Mucosa of rectum (tissue), 2 donors: ENCODE results near the gene GATA6.
"Not testable (repeated sequence)": the region's sequence is repeated elsewhere in the genome, so short reads cannot be mapped to it uniquely, and the experiment has no call there.

Experiments
- H3K27ac ChIP-seq, 2 donors: one replicate each; pipeline ENCODE4 v1.7.0; 2013; ENCODE audit warnings: inconsistent platforms in 2 of 2, low read depth in 2 of 2, low read length in 2 of 2
- H3K27me3 ChIP-seq, 2 donors: one replicate each; pipeline ENCODE4 v1.7.0; 2013; ENCODE audit warnings: low read length in 2 of 2; ENCODE audit not compliant: control insufficient read depth in 2 of 2, insufficient read depth in 2 of 2
- H3K36me3 ChIP-seq, 2 donors: one replicate each; pipeline ENCODE4 v1.7.0; 2013; ENCODE audit warnings: low read length in 2 of 2; ENCODE audit not compliant: control insufficient read depth in 2 of 2, insufficient read depth in 2 of 2
- H3K4me1 ChIP-seq, 2 donors: one replicate each; pipeline ENCODE4 v1.7.0; 2013; ENCODE audit warnings: low read length in 2 of 2, mild to moderate bottlenecking in 1 of 2; ENCODE audit not compliant: control insufficient read depth in 2 of 2, insufficient read depth in 2 of 2
- H3K4me3 ChIP-seq, 2 donors: one replicate each; pipeline ENCODE4 v1.7.0; 2013; ENCODE audit warnings: low read length in 2 of 2
- H3K9ac ChIP-seq, 2 donors: one replicate each; pipeline ENCODE4 v1.7.0; 2013; ENCODE audit warnings: low read length in 2 of 2, low read depth in 1 of 2, mild to moderate bottlenecking in 1 of 2
- H3K9me3 ChIP-seq, 2 donors: one replicate each; pipeline ENCODE4 v1.7.0; 2013; ENCODE audit warnings: low read length in 2 of 2; ENCODE audit not compliant: control insufficient read depth in 2 of 2
- donor health status: healthy.
- donor health status: Normal muscosa, but diverticular disease.

The GATA6 gene

GRCh38 chr18:22219568-22220355 is 50.4 kb downstream of the GATA6 start:
- H3K27ac ChIP-seq: peak overlapping the region in 1 of 2 donors; percentile 52

GRCh38 chr18:22220585-22220984 is 51.2 kb downstream of the GATA6 start:
- H3K9ac ChIP-seq, H3K9me3 ChIP-seq, H3K4me3 ChIP-seq, H3K36me3 ChIP-seq, H3K27me3 ChIP-seq, H3K27ac ChIP-seq: not testable (repeated sequence)
- H3K4me1 ChIP-seq: peaks cover 4 to 26% of the 10 kb centered on the region in 2 donors

More at GRCh38 chr18:22219568-22220355, 50.4 kb downstream of the GATA6 start:
- Histone ChIP-seq H3K9me3 (no peaks in the 10 kb centered on the region), H3K36me3 (no peaks in the 10 kb centered on the region), H3K4me3 (no peak overlapping the region), H3K9ac (no peak overlapping the region), H3K4me1 (peaks cover 4 to 29% of the 10 kb centered on the region in 2 donors), H3K27me3 (no peaks in the 10 kb centered on the region)

DNA sequence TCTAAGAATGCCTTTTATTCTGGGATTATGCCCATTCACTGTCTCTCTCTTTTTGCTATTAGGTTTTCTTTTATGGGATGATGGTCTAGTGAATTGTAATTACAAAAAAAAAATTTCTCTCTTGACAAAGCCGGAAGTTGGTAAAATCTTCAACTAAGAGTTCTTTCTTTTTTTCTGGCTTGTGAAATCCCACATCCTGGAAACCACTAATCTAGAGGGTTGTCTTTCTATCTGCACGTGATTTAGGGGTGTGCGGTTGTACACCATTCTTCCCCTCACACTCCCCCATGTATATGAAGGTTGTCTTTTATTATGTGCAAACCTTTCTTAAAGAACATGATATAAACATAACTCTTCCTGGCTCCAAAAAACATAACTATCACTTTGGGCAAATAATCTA is 52.0 kb downstream of the GATA6 start:
- no peaks in the 10 kb centered on the region for H3K36me3 ChIP-seq
- no peak overlapping the region for H3K27ac ChIP-seq
- peaks cover 4 to 26% of the 10 kb centered on the region in 2 donors for H3K4me1 ChIP-seq
- H3K9me3 ChIP-seq: no peaks in the 10 kb centered on the region
- no peaks in the 10 kb centered on the region for H3K27me3 ChIP-seq
- H3K9ac ChIP-seq: no peak overlapping the region
- no peak overlapping the region for H3K4me3 ChIP-seq

GRCh38 chr18:22223254-22223964 is 54.0 kb downstream of the GATA6 start:
- peaks cover 4 to 23% of the 10 kb centered on the region in 2 donors for H3K4me1 ChIP-seq
- no peaks in the 10 kb centered on the region for H3K9me3 ChIP-seq
- H3K27me3 ChIP-seq: no peaks in the 10 kb centered on the region
- H3K27ac ChIP-seq: peak overlapping the region; percentile 72 to 87
- H3K9ac ChIP-seq: peak overlapping the region in 1 of 2 donors; percentile 58
- peak overlapping the region in 1 of 2 donors; percentile 3 for H3K4me3 ChIP-seq
- H3K36me3 ChIP-seq: no peaks in the 10 kb centered on the region

- Histone ChIP-seq H3K36me3 (no peaks in the 10 kb centered on the region), H3K27me3 (no peaks in the 10 kb centered on the region), H3K27ac (peak overlapping the region; percentile 72 to 87), H3K9me3 (no peaks in the 10 kb centered on the region), H3K4me1 (peaks cover 4 to 23% of the 10 kb centered on the region in 2 donors), H3K9ac (peak overlapping the region in 1 of 2 donors; percentile 58), H3K4me3 (no peak overlapping the region)
Measured at GRCh38 chr18:22223965-22224322, 54.6 kb downstream of the GATA6 start.

GRCh38 chr18:22224339-22224738 is 55.0 kb downstream of the GATA6 start:
- Histone ChIP-seq H3K9me3 (no peaks in the 10 kb centered on the region), H3K36me3 (no peaks in the 10 kb centered on the region), H3K4me3 (no peak overlapping the region), H3K4me1 (peaks cover 4 to 26% of the 10 kb centered on the region in 2 donors), H3K27me3 (no peaks in the 10 kb centered on the region), H3K9ac (peak overlapping the region in 1 of 2 donors; percentile 58), H3K27ac (peak overlapping the region; percentile 72 to 87)

GRCh38 chr18:22226801-22227200 is 57.4 kb downstream of the GATA6 start:
- no peaks in the 10 kb centered on the region for H3K27me3 ChIP-seq
- H3K27ac ChIP-seq: no peak overlapping the region
- H3K9ac ChIP-seq: no peak overlapping the region
- peaks cover 4 to 26% of the 10 kb centered on the region in 2 donors for H3K4me1 ChIP-seq
- no peaks in the 10 kb centered on the region for H3K9me3 ChIP-seq
- no peak overlapping the region for H3K4me3 ChIP-seq
- H3K36me3 ChIP-seq: no peaks in the 10 kb centered on the region

DNA sequence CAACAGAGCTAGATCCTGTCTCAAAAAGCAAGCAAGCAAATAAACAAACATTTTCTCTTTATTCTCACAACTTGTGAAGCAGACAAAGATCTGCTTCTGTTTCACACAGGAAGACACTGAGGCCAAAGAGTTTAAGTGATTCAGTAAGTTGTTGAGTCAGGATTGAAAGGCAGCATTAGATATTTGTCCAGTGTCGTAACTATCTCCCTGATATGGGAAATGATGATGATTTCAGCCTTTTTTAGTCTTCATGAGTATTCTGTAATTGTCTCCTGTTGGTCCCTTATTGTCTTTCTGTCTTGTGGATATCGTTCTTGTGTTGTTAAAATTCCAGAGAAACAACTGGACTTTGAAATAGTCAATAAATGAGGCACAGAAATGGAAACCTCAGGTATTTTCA is 59.6 kb downstream of the GATA6 start:
- H3K9me3 ChIP-seq: no peaks in the 10 kb centered on the region
- H3K27ac ChIP-seq: no peak overlapping the region
- no peaks in the 10 kb centered on the region for H3K27me3 ChIP-seq

GRCh38 chr18:22229456-22230124 is 60.2 kb downstream of the GATA6 start:
- H3K27ac ChIP-seq: no peak overlapping the region
- H3K9ac ChIP-seq: no peak overlapping the region
- no peaks in the 10 kb centered on the region for H3K36me3 ChIP-seq
- H3K4me1 ChIP-seq: peaks cover 8 to 17% of the 10 kb centered on the region in 2 donors
- H3K9me3 ChIP-seq: no peaks in the 10 kb centered on the region
- H3K27me3 ChIP-seq: no peaks in the 10 kb centered on the region
- H3K4me3 ChIP-seq: no peak overlapping the region

More for the DNA sequence above, 59.6 kb downstream of the GATA6 start:
- Histone ChIP-seq H3K36me3 (no peaks in the 10 kb centered on the region), H3K4me3 (no peak overlapping the region), H3K4me1 (peaks cover 12 to 22% of the 10 kb centered on the region in 2 donors), H3K9ac (no peak overlapping the region)

DNA sequence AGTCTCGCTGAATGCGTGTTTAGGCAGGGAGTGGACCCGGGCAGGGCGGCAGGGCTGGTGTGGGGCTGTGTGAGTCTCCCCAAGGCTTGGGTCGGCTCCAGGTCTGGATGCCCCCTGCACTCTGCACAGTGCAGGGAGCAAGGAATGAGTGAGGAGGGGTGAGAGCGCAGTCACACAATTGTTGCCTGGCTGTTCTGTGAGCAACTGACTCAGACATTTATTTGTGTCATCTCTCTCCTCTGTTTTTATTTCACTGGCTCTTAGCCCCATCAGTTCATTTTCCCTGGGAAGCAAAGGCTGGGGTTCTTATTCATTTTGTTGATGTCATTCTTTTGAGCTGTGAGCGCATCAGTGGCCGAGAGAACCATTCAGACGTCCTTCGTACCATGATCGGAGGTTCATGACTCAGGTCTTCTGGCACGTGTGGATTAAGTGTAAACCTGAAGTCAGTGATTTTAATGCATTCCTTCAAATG is 61.1 kb downstream of the GATA6 start:
- Histone ChIP-seq H3K27ac (no peak overlapping the region), H3K9me3 (no peaks in the 10 kb centered on the region), H3K27me3 (no peaks in the 10 kb centered on the region), H3K9ac (no peak overlapping the region), H3K36me3 (no peaks in the 10 kb centered on the region), H3K4me3 (no peak overlapping the region), H3K4me1 (peaks cover 8 to 17% of the 10 kb centered on the region in 2 donors)
